Activated naive CD8-positive, alpha-beta T cell (primary cell): ENCODE results near the gene EEF1AKMT2.

Experiments
- H3K27ac Mint-ChIP-seq: one replicate; pipeline ENCODE4 v1.8.0; 2021; ENCODE audit warnings: mixed read lengths
- H3K27me3 Mint-ChIP-seq: one replicate; pipeline ENCODE4 v1.8.0; 2021; ENCODE audit warnings: mixed read lengths
- H3K36me3 Mint-ChIP-seq: one replicate; pipeline ENCODE4 v1.8.0; 2021; ENCODE audit warnings: mixed read lengths
- H3K4me1 Mint-ChIP-seq: one replicate; pipeline ENCODE4 v1.8.0; 2021; ENCODE audit warnings: low read depth, mixed read lengths
- H3K4me3 Mint-ChIP-seq: one replicate; pipeline ENCODE4 v1.8.0; 2021; ENCODE audit warnings: mild to moderate bottlenecking, mixed read lengths
- H3K9me3 Mint-ChIP-seq: one replicate; pipeline ENCODE4 v1.8.0; 2021; ENCODE audit warnings: low read depth, mixed read lengths

The EEF1AKMT2 gene

GRCh38 chr10:124736491-124737136, 55.1 kb downstream of the EEF1AKMT2 start:
- Mint-ChIP-seq H3K27ac (no peak overlapping the region), H3K9me3 (no peaks in the 10 kb centered on the region), H3K27me3 (no peaks in the 10 kb centered on the region), H3K4me1 (peaks cover 95% of the 10 kb centered on the region), H3K36me3 (peaks cover 9% of the 10 kb centered on the region), H3K4me3 (no peak overlapping the region)

- Mint-ChIP-seq H3K27ac (no peak overlapping the region), H3K4me1 (peaks cover 87% of the 10 kb centered on the region), H3K36me3 (peaks cover 9% of the 10 kb centered on the region), H3K27me3 (no peaks in the 10 kb centered on the region), H3K4me3 (peak overlapping the region; percentile 35), H3K9me3 (no peaks in the 10 kb centered on the region)
Measured at GRCh38 chr10:124735491-124736286, 56.0 kb downstream of the EEF1AKMT2 start.

- peak overlapping the region; percentile 86 for H3K4me3 Mint-ChIP-seq
- H3K27ac Mint-ChIP-seq, result peak overlapping the region; percentile 97
- H3K36me3 Mint-ChIP-seq, result peaks cover 12% of the 10 kb centered on the region
- peaks cover 86% of the 10 kb centered on the region for H3K4me1 Mint-ChIP-seq
- H3K9me3 Mint-ChIP-seq, result no peaks in the 10 kb centered on the region
- H3K27me3 Mint-ChIP-seq, result no peaks in the 10 kb centered on the region
Measured at GRCh38 chr10:124734311-124735166, 57.1 kb downstream of the EEF1AKMT2 start.

- H3K27ac Mint-ChIP-seq, result peak overlapping the region; percentile 97
- no peaks in the 10 kb centered on the region for H3K9me3 Mint-ChIP-seq
- peak overlapping the region; percentile 86 for H3K4me3 Mint-ChIP-seq
- no peaks in the 10 kb centered on the region for H3K27me3 Mint-ChIP-seq
- peaks cover 12% of the 10 kb centered on the region for H3K36me3 Mint-ChIP-seq
- H3K4me1 Mint-ChIP-seq, result peaks cover 86% of the 10 kb centered on the region
Measured at GRCh38 chr10:124733571-124734245, 58.0 kb downstream of the EEF1AKMT2 start.

GRCh38 chr10:124732931-124733570, 58.6 kb downstream of the EEF1AKMT2 start:
- H3K36me3 Mint-ChIP-seq, result peaks cover 12% of the 10 kb centered on the region
- no peaks in the 10 kb centered on the region for H3K27me3 Mint-ChIP-seq
- no peaks in the 10 kb centered on the region for H3K9me3 Mint-ChIP-seq
- peak overlapping the region; percentile 97 for H3K27ac Mint-ChIP-seq
- H3K4me1 Mint-ChIP-seq, result peaks cover 86% of the 10 kb centered on the region
- H3K4me3 Mint-ChIP-seq, result peak overlapping the region; percentile 86

- no peak overlapping the region for H3K27ac Mint-ChIP-seq
Measured at GRCh38 chr10:124731551-124731950, 60.1 kb downstream of the EEF1AKMT2 start.

GRCh38 chr10:124730790-124731189, 60.9 kb downstream of the EEF1AKMT2 start:
- peaks cover 12% of the 10 kb centered on the region for H3K36me3 Mint-ChIP-seq
- no peaks in the 10 kb centered on the region for H3K9me3 Mint-ChIP-seq
- no peaks in the 10 kb centered on the region for H3K27me3 Mint-ChIP-seq
- no peak overlapping the region for H3K27ac Mint-ChIP-seq
- no peak overlapping the region for H3K4me3 Mint-ChIP-seq
- peaks cover 82% of the 10 kb centered on the region for H3K4me1 Mint-ChIP-seq

More at GRCh38 chr10:124731551-124731950, 60.1 kb downstream of the EEF1AKMT2 start:
- Mint-ChIP-seq H3K27me3 (no peaks in the 10 kb centered on the region), H3K4me3 (no peak overlapping the region), H3K9me3 (no peaks in the 10 kb centered on the region), H3K4me1 (peaks cover 84% of the 10 kb centered on the region), H3K36me3 (peaks cover 12% of the 10 kb centered on the region)

- Mint-ChIP-seq H3K36me3 (peaks cover 11% of the 10 kb centered on the region), H3K27me3 (no peaks in the 10 kb centered on the region), H3K27ac (peak overlapping the region; percentile 93), H3K4me3 (peak overlapping the region; percentile 74), H3K4me1 (peaks cover 78% of the 10 kb centered on the region), H3K9me3 (no peaks in the 10 kb centered on the region)
Measured at GRCh38 chr10:124728830-124729661, 62.6 kb downstream of the EEF1AKMT2 start.

GRCh38 chr10:124728071-124728829, 63.4 kb downstream of the EEF1AKMT2 start:
- peak overlapping the region; percentile 74 for H3K4me3 Mint-ChIP-seq
- no peaks in the 10 kb centered on the region for H3K27me3 Mint-ChIP-seq
- H3K4me1 Mint-ChIP-seq, result peaks cover 78% of the 10 kb centered on the region
- no peaks in the 10 kb centered on the region for H3K9me3 Mint-ChIP-seq
- peaks cover 10% of the 10 kb centered on the region for H3K36me3 Mint-ChIP-seq
- peak overlapping the region; percentile 93 for H3K27ac Mint-ChIP-seq

- Mint-ChIP-seq H3K9me3 (no peaks in the 10 kb centered on the region), H3K4me3 (peak overlapping the region; percentile 30), H3K4me1 (peaks cover 78% of the 10 kb centered on the region)
Measured at GRCh38 chr10:124727361-124727960, 64.2 kb downstream of the EEF1AKMT2 start.

GRCh38 chr10:124725791-124726190, 65.9 kb downstream of the EEF1AKMT2 start:
- Mint-ChIP-seq H3K9me3 (no peaks in the 10 kb centered on the region), H3K27me3 (no peaks in the 10 kb centered on the region), H3K4me3 (no peak overlapping the region), H3K27ac (no peak overlapping the region), H3K36me3 (peaks cover 6% of the 10 kb centered on the region), H3K4me1 (peaks cover 85% of the 10 kb centered on the region)

More at GRCh38 chr10:124727361-124727960, 64.2 kb downstream of the EEF1AKMT2 start:
- Mint-ChIP-seq H3K36me3 (peaks cover 6% of the 10 kb centered on the region), H3K27ac (peak overlapping the region; percentile 93), H3K27me3 (no peaks in the 10 kb centered on the region)

GRCh38 chr10:124725171-124725631, 66.5 kb downstream of the EEF1AKMT2 start:
- H3K4me1 Mint-ChIP-seq, result peaks cover 86% of the 10 kb centered on the region
- no peaks in the 10 kb centered on the region for H3K27me3 Mint-ChIP-seq
- H3K36me3 Mint-ChIP-seq, result peaks cover 2% of the 10 kb centered on the region
- no peak overlapping the region for H3K4me3 Mint-ChIP-seq
- H3K9me3 Mint-ChIP-seq, result no peaks in the 10 kb centered on the region
- H3K27ac Mint-ChIP-seq, result peak overlapping the region; percentile 70
